K562 (cell line): ENCODE data around the gene AQP1. TPM values are rescaled to one million over a fixed set of nuclear protein-coding genes. Genes with fewer than 3 reads are reported as not detected.

Source experiments
- ATF7 ChIP-seq: fragments of 450-650 bp; IDR thresholded peaks from 2 replicates; pipeline ENCODE4 v1.7.1; 2014; ENCODE audit warnings: mild to moderate bottlenecking, moderate library complexity
- E4F1 ChIP-seq: fragments of 250-450 bp; sonication (Bioruptor Pico); IDR thresholded peaks from 2 replicates; pipeline ENCODE4 v1.5.0; 2021; ENCODE audit warnings: mild to moderate bottlenecking, borderline replicate concordance
- FOXP4 ChIP-seq: sonication (generic); formaldehyde crosslinking; IDR thresholded peaks from 2 replicates; pipeline ENCODE4 v1.8.0; 2022; ENCODE audit warnings: mild to moderate bottlenecking, missing genetic modification reagents, borderline replicate concordance
- RERE ChIP-seq: sonication (generic); formaldehyde crosslinking; IDR thresholded peaks from 2 replicates; pipeline ENCODE4 v1.8.0; 2023; ENCODE audit warnings: missing genetic modification reagents, mild to moderate bottlenecking, borderline replicate concordance
- RFX1 ChIP-seq: fragments of 450-650 bp; IDR thresholded peaks from 2 replicates; pipeline ENCODE4 v1.6.1; 2016; ENCODE audit warnings: mild to moderate bottlenecking, moderate library complexity
- TFAP4 ChIP-seq: sonication (generic); formaldehyde crosslinking; IDR thresholded peaks from 2 replicates; pipeline ENCODE4 v1.8.0; 2022; ENCODE audit warnings: missing genetic modification reagents, mild to moderate bottlenecking, moderate library complexity, borderline replicate concordance
- ZBTB2 ChIP-seq: fragments of 450-650 bp; IDR thresholded peaks from 2 replicates; pipeline ENCODE4 v1.6.1; 2016; ENCODE audit warnings: antibody characterized with exemption
- polyA plus RNA-seq, 8 experiments: library from polyadenylated mRNA; depleted of rRNA in 4 of 8; stranded (reverse) in 5 of 8; unstranded in 3 of 8; fragments of >200 nt; fragmentation: Nextera tagmentation in 2 of 8; fragmentation: Illumina TruSeq in 1 of 8; extraction: Ambion mirVana in 2 of 8; extraction: Trizol in 1 of 8; gene quantifications; 2 replicates each; pipeline versions ENCODE4 v1.2.1 to v1.2.3, GENCODE V29; 2011 to 2014; ENCODE audit warnings: inconsistent platforms in 1 of 8, missing spikeins in 1 of 8
- total RNA-seq, 7 experiments: library from RNA; depleted of rRNA in 6 of 7; stranded (reverse); fragments of >200 nt in 6 of 7; fragmentation: Illumina TruSeq in 2 of 7; extraction: Trizol in 2 of 7; gene quantifications; 2 replicates each; pipeline versions ENCODE4 v1.2.1 to v1.2.3, GENCODE V29; 2011 to 2021; ENCODE audit warnings: low replicate concordance in 1 of 7

The AQP1 gene
- total and polyA plus RNA-seq, 9 of the 15 experiments (the other 6 are each of a cell fraction or from before 2014, with no cell fraction given), result 0.18 to 12.6 (median 4.1) TPM

- TF ChIP-seq E4F1, result no peak
- TF ChIP-seq FOXP4 (CRISPR knock-in tag), result no peak
- TF ChIP-seq ATF7, result peak; percentile 58; the same call in 1 of the 2 replicates
- TF ChIP-seq RFX1, result no peak
- TF ChIP-seq RERE, result no peak
- no peak for TF ChIP-seq ZBTB2
- 0 out of 2 replicates have a peak, but pooled peaks have one; percentile 21 for TF ChIP-seq TFAP4
Observed at GRCh38 chr7:30920584-30921539, 9.2 kb downstream of the AQP1 start (continued).
